WTC11 (cell line): Measurements from ENCODE around the gene ZNF609. TPM values are rescaled to one million over a fixed set of nuclear protein-coding genes. Genes with fewer than 3 reads are reported as not detected.
A peak's percentile ranks its signal among the peaks of the same experiment; 100 is the strongest.

Experiments
- ATAC-seq: fragments of 200-7000 bp; cut with Tn5 transposase; 2 replicates; pipeline ENCODE4 v1.10.0; 2021; ENCODE audit warnings: mild to moderate bottlenecking, moderate library complexity
- CTCF ChIA-PET: fragments of 300-600 bp; sonication (Branson Sonifier 250); formaldehyde crosslinking; loops from one replicate; lab custom pipeline; 2021; ENCODE audit warnings: antibody characterized with exemption; lab: Charles Lee
- POLR2A ChIA-PET: fragments of 350-600 bp; sonication (Branson Sonifier 250); formaldehyde crosslinking; loops from one replicate; lab custom pipeline; 2021; ENCODE audit warnings: antibody characterized with exemption; lab: Charles Lee
- DNase-seq: peaks from one replicate; pipeline ENCODE4 v3.0.0; 2021; ENCODE audit warnings: low spot score
- H3K27ac Mint-ChIP-seq: 2 replicates; pipeline ENCODE4 v1.8.0; 2021; ENCODE audit warnings: mixed read lengths
- H3K27me3 Mint-ChIP-seq: 2 replicates; pipeline ENCODE4 v1.8.0; 2021; ENCODE audit warnings: low read depth, mild to moderate bottlenecking, moderate library complexity, mixed read lengths
- H3K36me3 Mint-ChIP-seq: 2 replicates; pipeline ENCODE4 v1.8.0; 2021; ENCODE audit warnings: mixed read lengths
- H3K4me1 Mint-ChIP-seq: 2 replicates; pipeline ENCODE4 v1.8.0; 2022; ENCODE audit warnings: mixed read lengths
- H3K4me3 Mint-ChIP-seq: 2 replicates; pipeline ENCODE4 v1.8.0; 2021; ENCODE audit warnings: mild to moderate bottlenecking, moderate library complexity, mixed read lengths
- H3K9me3 Mint-ChIP-seq: 2 replicates; pipeline ENCODE4 v1.8.0; 2021; ENCODE audit warnings: mixed read lengths
- CREM ChIP-seq: sonication (generic); formaldehyde crosslinking; IDR thresholded peaks from 2 replicates; pipeline ENCODE4 v1.8.1; 2022; ENCODE audit warnings: mild to moderate bottlenecking, missing genetic modification reagents, moderate library complexity
- ETV6 ChIP-seq: sonication (generic); formaldehyde crosslinking; IDR thresholded peaks from 2 replicates; pipeline ENCODE4 v1.8.1; 2022; ENCODE audit warnings: mild to moderate bottlenecking, missing genetic modification reagents
- OVOL2 ChIP-seq: fragments of 250-450 bp; sonication (Bioruptor Pico); IDR thresholded peaks from 2 replicates; pipeline ENCODE4 v1.9.0; 2021; ENCODE audit warnings: mild to moderate bottlenecking, borderline replicate concordance
- RELA ChIP-seq: sonication (generic); formaldehyde crosslinking; IDR thresholded peaks from 2 replicates; pipeline ENCODE4 v1.8.1; 2022; ENCODE audit warnings: missing genetic modification reagents, mild to moderate bottlenecking, borderline replicate concordance
- SP1 ChIP-seq: sonication (generic); formaldehyde crosslinking; conservative IDR thresholded peaks from 2 replicates; pipeline ENCODE4 v1.8.1; 2022; ENCODE audit warnings: missing genetic modification reagents
- USF2 ChIP-seq: sonication (generic); formaldehyde crosslinking; IDR thresholded peaks from 2 replicates; pipeline ENCODE4 v1.8.1; 2023; ENCODE audit warnings: mild to moderate bottlenecking, missing genetic modification reagents, moderate library complexity
- ZNF138 ChIP-seq: sonication (generic); formaldehyde crosslinking; conservative IDR thresholded peaks from 2 replicates; pipeline ENCODE4 v1.8.1; 2022; ENCODE audit warnings: mild to moderate bottlenecking, moderate library complexity, missing genetic modification reagents
- ZNF317 ChIP-seq: sonication (generic); formaldehyde crosslinking; IDR thresholded peaks from 2 replicates; pipeline ENCODE4 v1.8.1; 2023; ENCODE audit warnings: low read depth, mild to moderate bottlenecking, moderate library complexity, missing genetic modification reagents, borderline replicate concordance
- ZNF671 ChIP-seq: fragments of 250-450 bp; sonication (Bioruptor Pico); IDR thresholded peaks from 2 replicates; pipeline ENCODE4 v1.8.0; 2021; ENCODE audit warnings: mild to moderate bottlenecking
- total RNA-seq: library from RNA; stranded (reverse); gene quantifications from 3 replicates; pipeline ENCODE4 v1.2.3, GENCODE V29; 2021
- TF ChIP-seq, protein P1 (sequence below): sonication (generic); formaldehyde crosslinking; IDR thresholded peaks from 2 replicates; pipeline ENCODE4 v1.8.0; 2023; ENCODE audit warnings: mild to moderate bottlenecking, missing genetic modification reagents
- TF ChIP-seq, protein P2 (sequence below): sonication (generic); formaldehyde crosslinking; IDR thresholded peaks from 2 replicates; pipeline ENCODE4 v1.8.1; 2023; ENCODE audit warnings: mild to moderate bottlenecking, moderate library complexity, missing genetic modification reagents
- TF ChIP-seq, protein P3 (sequence below): sonication (generic); formaldehyde crosslinking; IDR thresholded peaks from 2 replicates; pipeline ENCODE4 v1.8.0; 2023; ENCODE audit warnings: missing genetic modification reagents
- TF ChIP-seq, protein P4 (sequence below): sonication (generic); formaldehyde crosslinking; IDR thresholded peaks from 2 replicates; pipeline ENCODE4 v1.8.0; 2022; ENCODE audit warnings: mild to moderate bottlenecking, missing genetic modification reagents

ZNF609 gene
- total RNA-seq, 1 experiment from 2014 or later: 47.4 TPM

DNA sequence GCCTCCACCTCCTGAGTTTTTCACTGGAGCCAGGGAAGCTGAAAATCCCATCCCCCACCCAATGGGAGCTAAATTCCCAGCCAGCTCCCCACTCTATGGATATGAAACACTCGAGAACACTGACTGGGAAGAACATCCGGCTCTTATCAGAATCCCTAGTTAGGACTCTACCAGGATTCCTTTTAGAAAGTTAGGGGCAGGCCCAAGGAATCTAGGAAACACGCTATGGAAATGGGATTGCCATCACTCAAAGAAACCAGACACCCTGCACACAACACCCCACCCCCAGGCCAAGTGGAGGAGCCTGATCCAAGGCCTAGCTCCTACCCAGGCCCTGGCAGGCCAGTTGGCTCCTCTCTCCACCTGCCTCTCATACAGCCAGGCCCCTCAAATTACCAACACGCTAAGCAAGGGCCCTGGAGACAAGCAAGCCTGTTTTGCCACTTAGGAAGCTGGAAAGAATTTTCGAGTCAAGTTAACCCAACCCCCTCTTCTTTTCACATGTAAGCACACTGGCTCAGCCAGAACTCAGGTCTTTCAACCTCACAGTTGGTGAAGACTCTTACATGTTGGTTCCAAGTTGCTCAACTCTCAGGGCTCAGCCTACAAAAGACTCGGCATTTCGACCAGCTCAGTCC, 239.5 kb downstream of the ZNF609 start (continued):
- TF ChIP-seq, protein P1, sequence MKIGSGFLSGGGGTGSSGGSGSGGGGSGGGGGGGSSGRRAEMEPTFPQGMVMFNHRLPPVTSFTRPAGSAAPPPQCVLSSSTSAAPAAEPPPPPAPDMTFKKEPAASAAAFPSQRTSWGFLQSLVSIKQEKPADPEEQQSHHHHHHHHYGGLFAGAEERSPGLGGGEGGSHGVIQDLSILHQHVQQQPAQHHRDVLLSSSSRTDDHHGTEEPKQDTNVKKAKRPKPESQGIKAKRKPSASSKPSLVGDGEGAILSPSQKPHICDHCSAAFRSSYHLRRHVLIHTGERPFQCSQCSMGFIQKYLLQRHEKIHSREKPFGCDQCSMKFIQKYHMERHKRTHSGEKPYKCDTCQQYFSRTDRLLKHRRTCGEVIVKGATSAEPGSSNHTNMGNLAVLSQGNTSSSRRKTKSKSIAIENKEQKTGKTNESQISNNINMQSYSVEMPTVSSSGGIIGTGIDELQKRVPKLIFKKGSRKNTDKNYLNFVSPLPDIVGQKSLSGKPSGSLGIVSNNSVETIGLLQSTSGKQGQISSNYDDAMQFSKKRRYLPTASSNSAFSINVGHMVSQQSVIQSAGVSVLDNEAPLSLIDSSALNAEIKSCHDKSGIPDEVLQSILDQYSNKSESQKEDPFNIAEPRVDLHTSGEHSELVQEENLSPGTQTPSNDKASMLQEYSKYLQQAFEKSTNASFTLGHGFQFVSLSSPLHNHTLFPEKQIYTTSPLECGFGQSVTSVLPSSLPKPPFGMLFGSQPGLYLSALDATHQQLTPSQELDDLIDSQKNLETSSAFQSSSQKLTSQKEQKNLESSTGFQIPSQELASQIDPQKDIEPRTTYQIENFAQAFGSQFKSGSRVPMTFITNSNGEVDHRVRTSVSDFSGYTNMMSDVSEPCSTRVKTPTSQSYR (CRISPR knock-in tag): 0 out of 2 replicates have a peak, but pooled peaks have one; percentile 40

DNA sequence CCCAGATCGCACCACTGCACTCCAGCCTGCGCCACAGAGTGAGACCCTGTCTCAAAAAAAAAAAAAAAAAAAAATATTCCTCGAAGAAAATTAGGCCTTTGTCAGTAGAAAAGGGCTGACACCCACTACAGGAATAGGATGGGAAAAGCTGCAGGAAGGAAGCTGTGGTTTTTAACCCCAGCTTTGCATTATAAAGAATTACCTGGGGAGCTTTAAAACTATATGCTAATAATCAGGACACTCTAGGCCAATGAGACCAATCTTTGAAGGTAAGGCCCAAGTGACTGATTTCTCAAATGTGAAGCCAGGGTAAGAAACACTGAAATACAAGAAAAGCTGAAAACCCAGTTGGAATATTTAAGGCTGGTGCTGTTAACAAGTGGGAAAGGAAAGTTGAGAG, 240.7 kb downstream of the ZNF609 start:
- H3K27ac Mint-ChIP-seq: peak overlapping the region; percentile 95

DNA sequence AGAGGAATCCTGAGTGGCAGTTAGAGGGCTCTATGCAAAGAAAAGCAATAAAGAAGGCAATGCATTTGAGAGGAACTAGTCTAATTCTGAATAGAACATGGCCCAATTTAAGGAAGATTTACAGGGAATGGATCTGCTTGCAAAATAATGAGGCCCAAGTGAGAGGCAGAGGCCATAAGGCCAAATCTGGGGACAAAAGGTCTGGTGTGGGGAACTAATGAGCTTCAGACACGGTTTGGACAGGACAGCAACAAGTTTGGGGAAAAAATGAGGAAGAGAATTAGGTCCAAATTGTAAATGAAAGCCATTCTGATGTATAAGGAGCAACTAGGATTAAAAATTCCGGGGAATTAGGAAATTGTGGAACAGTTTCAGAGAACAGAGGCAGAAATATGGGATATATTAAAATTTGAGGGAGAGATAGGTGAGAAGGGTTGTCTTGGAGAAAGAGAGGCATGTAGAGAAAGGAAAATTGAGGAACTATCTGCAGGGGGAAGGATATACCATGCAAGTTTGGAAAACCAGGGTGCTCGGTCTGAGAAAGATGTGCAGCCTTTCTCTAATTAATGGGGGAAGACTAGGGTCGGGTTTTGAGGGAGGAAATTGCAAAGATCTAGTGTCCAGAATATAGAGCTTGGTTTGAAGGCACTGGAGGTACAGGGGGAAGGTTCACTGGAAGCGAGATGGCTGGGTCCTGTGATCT, 241.3 kb downstream of the ZNF609 start:
- TF ChIP-seq, protein P2, sequence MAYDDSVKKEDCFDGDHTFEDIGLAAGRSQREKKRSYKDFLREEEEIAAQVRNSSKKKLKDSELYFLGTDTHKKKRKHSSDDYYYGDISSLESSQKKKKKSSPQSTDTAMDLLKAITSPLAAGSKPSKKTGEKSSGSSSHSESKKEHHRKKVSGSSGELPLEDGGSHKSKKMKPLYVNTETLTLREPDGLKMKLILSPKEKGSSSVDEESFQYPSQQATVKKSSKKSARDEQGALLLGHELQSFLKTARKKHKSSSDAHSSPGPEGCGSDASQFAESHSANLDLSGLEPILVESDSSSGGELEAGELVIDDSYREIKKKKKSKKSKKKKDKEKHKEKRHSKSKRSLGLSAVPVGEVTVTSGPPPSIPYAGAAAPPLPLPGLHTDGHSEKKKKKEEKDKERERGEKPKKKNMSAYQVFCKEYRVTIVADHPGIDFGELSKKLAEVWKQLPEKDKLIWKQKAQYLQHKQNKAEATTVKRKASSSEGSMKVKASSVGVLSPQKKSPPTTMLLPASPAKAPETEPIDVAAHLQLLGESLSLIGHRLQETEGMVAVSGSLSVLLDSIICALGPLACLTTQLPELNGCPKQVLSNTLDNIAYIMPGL (CRISPR knock-in tag): no peak
- TF ChIP-seq ZNF671 (CRISPR knock-in tag): no peak
- TF ChIP-seq, protein P3, sequence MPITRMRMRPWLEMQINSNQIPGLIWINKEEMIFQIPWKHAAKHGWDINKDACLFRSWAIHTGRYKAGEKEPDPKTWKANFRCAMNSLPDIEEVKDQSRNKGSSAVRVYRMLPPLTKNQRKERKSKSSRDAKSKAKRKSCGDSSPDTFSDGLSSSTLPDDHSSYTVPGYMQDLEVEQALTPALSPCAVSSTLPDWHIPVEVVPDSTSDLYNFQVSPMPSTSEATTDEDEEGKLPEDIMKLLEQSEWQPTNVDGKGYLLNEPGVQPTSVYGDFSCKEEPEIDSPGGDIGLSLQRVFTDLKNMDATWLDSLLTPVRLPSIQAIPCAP (CRISPR knock-in tag): no peak
- TF ChIP-seq SP1: 0 out of 2 replicates have a peak, but pooled peaks have one; percentile 20
- TF ChIP-seq, all 79 proteins: peak for 1
- Mint-ChIP-seq H3K4me1 (peaks cover 59% of the 10 kb centered on the region), H3K36me3 (peaks cover 24% of the 10 kb centered on the region), H3K9me3 (no peaks in the 10 kb centered on the region), H3K4me3 (peak overlapping the region; percentile 82), H3K27me3 (no peaks in the 10 kb centered on the region), H3K27ac (peak overlapping the region; percentile 95)
- no peak for ATAC-seq
- DNase-seq: no peak
- ChIA-PET POLR2A (interaction anchor here (0.5 to 3.9 kb wide), 11 partner anchors 11 to 204 kb away, joined by 3 to 33 read pairs (median 6); partner anchors contain the start of gene PIF1), CTCF (interaction anchor here (0.7 to 3.6 kb wide), 11 partner anchors 9 to 314 kb away, joined by 3 to 36 read pairs (median 4); partner anchors contain the start of gene TRIP4)

More for the DNA sequence above, 240.7 kb downstream of the ZNF609 start:
- Mint-ChIP-seq H3K27me3 (no peaks in the 10 kb centered on the region), H3K4me3 (peak overlapping the region; percentile 82), H3K36me3 (peaks cover 27% of the 10 kb centered on the region), H3K9me3 (no peaks in the 10 kb centered on the region), H3K4me1 (peaks cover 62% of the 10 kb centered on the region)
- no peak for TF ChIP-seq CREM (CRISPR knock-in tag)
- peak; percentile 41; the same call in 1 of the 2 replicates for TF ChIP-seq ETV6
- POLR2A ChIA-PET: interaction anchor here (0.5 to 3.9 kb wide), 10 partner anchors 10 to 204 kb away, joined by 3 to 33 read pairs (median 6); partner anchors contain the start of gene PIF1
- no peak for DNase-seq
- peak; percentile 22 for ATAC-seq
- CTCF ChIA-PET: interaction anchor here (0.7 to 3.6 kb wide), 14 partner anchors 9 to 546 kb away, joined by 3 to 36 read pairs (median 4); partner anchors contain the start of gene TRIP4

DNA sequence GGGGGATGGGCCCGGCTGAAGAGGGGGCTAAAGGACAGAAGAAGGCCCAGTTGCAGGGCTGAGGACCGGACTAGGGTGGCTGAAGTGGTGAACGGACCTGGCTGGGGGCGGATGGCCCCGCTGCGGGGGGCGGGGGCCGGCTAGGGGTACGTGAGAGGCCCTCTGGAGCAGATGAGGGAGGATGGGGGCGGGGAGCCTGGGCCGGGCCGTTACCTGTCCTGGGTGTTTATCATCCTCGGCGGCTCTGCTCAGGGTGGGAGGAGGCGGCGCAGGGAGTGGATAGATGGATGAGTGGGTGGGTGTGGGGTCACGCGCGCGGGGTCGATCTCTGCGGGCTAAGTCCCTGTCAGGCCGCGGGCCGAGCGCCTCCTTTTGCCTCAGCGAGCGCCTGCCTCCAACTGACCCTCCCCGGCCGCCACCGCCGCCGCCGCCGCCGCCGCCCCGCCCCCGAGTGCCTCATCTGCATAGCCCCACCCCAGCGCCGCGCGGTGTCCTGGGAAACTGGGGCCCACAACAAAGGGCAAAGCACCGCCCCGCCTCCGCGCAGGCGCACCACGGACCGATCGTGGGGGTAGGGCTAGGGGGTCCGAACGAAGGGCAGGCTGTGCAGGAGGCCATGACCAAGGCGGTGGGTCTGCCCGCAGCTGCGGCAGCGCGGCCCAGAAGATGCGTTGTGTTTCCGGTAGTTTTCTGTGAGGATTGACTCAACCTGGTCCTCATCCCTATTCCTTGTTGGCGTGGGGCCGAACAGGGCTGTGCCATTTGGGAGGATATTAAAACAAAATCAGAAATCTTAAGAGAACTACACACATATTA, 242.6 kb downstream of the ZNF609 start:
- CTCF ChIA-PET: interaction anchor here (1.0 to 2.2 kb wide), 2 partner anchors 16 to 25 kb away, joined by 3 to 7 read pairs; no protein-coding TSS in a partner anchor
- no peaks in the 10 kb centered on the region for H3K27me3 Mint-ChIP-seq
- peak; percentile 99 for DNase-seq
- H3K9me3 Mint-ChIP-seq: no peaks in the 10 kb centered on the region
- peak; percentile 78 for ATAC-seq
- peak overlapping the region; percentile 98 for H3K27ac Mint-ChIP-seq
- POLR2A ChIA-PET: interaction anchor here (0.9 to 3.9 kb wide), 3 partner anchors 105 to 138 kb away, joined by 3 to 33 read pairs (median 4); no protein-coding TSS in a partner anchor
- peaks cover 47% of the 10 kb centered on the region for H3K4me1 Mint-ChIP-seq
- peak overlapping the region; percentile 82 for H3K4me3 Mint-ChIP-seq
- peaks cover 27% of the 10 kb centered on the region for H3K36me3 Mint-ChIP-seq
- TF ChIP-seq USF2 (CRISPR knock-in tag): no peak
- TF ChIP-seq ZNF317 (CRISPR knock-in tag): 0 out of 2 replicates have a peak, but pooled peaks have one; percentile 31
- no peak for TF ChIP-seq OVOL2 (CRISPR knock-in tag)
- no peak for TF ChIP-seq ZNF138 (CRISPR knock-in tag)
- TF ChIP-seq, protein P4, sequence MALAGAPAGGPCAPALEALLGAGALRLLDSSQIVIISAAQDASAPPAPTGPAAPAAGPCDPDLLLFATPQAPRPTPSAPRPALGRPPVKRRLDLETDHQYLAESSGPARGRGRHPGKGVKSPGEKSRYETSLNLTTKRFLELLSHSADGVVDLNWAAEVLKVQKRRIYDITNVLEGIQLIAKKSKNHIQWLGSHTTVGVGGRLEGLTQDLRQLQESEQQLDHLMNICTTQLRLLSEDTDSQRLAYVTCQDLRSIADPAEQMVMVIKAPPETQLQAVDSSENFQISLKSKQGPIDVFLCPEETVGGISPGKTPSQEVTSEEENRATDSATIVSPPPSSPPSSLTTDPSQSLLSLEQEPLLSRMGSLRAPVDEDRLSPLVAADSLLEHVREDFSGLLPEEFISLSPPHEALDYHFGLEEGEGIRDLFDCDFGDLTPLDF: peak; percentile 6; the same call in 1 of the 2 replicates
- TF ChIP-seq, protein P1 (CRISPR knock-in tag): peak; percentile 84
- TF ChIP-seq RELA (CRISPR knock-in tag): 0 out of 2 replicates have a peak, but pooled peaks have one; percentile 23
